GM10266 (cell line): ENCODE data around the gene ZNF335.

Source experiments
- DNase-seq: peaks from one replicate; pipeline ENCODE4 v3.0.0; 2012; ENCODE audit errors: extremely low spot score
- TF ChIP-seq, protein P1 (sequence below): IDR thresholded peaks from 2 replicates; pipeline ENCODE4 v1.5.1; 2012; ENCODE audit warnings: mild to moderate bottlenecking, low read depth; ENCODE audit not compliant: control insufficient read depth, insufficient read depth; ENCODE audit errors: missing control alignments

Gene ZNF335

GRCh38 chr20:45968081-45968671, 3.8 kb downstream of the ZNF335 start:
- TF ChIP-seq, protein P1, sequence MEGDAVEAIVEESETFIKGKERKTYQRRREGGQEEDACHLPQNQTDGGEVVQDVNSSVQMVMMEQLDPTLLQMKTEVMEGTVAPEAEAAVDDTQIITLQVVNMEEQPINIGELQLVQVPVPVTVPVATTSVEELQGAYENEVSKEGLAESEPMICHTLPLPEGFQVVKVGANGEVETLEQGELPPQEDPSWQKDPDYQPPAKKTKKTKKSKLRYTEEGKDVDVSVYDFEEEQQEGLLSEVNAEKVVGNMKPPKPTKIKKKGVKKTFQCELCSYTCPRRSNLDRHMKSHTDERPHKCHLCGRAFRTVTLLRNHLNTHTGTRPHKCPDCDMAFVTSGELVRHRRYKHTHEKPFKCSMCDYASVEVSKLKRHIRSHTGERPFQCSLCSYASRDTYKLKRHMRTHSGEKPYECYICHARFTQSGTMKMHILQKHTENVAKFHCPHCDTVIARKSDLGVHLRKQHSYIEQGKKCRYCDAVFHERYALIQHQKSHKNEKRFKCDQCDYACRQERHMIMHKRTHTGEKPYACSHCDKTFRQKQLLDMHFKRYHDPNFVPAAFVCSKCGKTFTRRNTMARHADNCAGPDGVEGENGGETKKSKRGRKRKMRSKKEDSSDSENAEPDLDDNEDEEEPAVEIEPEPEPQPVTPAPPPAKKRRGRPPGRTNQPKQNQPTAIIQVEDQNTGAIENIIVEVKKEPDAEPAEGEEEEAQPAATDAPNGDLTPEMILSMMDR, result no peak
- DNase-seq, result no peak

DNA sequence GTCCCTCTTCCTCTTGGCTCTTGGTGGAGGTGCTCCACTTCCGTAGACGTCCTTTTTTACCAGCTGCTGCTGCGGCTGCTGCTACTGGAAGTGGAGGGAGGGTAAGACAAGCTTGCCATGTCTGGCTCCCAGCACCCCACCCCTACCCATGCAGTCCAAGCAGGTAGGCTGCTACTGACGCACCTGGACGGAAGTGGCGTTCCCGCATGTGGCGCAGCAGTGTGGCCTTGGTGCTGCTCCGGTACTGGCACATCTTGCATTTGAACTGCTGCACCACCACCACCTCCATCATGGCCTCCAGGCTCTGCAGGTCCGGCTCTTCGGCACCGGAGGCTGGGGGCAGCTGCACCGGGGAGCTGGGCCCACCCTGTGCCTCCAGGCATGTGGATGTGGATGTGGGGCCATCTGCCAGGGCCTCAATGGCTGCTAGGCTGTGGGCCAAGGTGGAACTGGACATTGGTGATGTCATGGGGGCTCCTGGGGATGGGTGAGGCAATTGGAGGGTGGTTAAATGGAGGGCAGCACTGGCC, 4.4 kb downstream of the ZNF335 start:
- TF ChIP-seq, protein P1, result no peak
- no peak for DNase-seq

DNA sequence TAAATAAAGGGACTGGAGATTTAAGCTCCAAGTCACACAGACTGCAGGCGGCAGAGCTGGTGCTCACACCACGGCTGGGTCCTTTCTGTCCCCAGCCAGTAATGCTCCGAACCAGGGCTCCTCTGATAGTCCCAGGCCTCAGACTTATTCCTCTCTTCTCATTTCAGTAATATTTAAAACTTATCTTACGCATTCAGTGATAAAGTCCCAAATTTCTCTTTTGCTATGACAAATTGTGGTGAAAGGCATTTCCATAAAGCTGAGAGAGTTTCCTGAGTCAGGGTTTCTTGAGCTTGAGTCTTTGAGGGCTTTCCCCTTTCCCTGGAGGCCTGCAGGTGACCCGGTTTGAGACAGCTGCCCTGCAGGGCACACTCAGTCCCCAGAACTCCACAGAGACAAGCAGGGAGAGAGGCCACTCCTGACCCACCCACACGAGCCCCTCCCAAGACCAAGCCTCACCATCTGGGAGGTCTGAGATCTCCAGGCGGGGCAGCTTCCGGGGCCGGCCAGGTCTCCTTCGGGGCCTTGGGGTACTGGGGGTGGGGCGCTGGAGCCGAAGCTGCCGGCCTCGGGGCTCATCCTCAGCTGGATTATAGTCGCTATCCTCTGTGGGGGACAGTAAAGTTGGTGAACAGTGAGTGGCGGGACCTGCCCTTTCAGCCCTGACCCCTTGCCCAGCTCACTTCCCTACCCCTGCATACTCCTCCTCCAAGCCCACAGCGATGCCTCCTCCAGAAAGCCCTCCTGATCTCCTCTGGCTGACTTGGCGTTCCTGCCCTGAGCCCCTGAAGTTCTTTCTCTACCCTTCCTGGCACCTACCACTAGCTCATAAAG, 6.6 kb downstream of the ZNF335 start:
- DNase-seq, result peak; percentile 44
- TF ChIP-seq, protein P1, result no peak

DNA sequence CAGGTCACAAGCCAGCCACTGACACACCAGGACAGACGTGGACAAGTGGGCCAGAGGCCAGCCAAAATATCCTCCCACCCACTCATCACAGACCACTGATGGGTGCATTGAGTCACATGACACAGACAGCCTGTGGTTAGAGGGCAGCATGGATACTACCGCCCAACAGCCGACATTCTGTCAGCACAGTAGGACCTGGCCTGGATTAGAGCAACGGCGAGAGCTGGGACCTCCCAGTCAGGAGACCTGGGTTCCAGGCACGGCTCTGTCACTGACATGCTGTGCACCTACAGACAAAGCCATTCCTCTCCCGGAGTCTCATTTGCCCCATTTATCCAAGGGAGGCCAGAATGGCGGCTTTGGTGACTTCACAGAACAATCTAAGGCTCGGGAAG, 8.0 kb downstream of the ZNF335 start:
- DNase-seq, result no peak
- TF ChIP-seq, protein P1, result no peak

GRCh38 chr20:45963059-45964005, 8.7 kb downstream of the ZNF335 start:
- TF ChIP-seq, protein P1, result peak; percentile 25
- DNase-seq, result no peak

- TF ChIP-seq, protein P1, result no peak
- no peak for DNase-seq
Observed at GRCh38 chr20:45962031-45962755, 9.8 kb downstream of the ZNF335 start.
